A549 (cell line): Measurements from ENCODE around the gene BANP.
"Not testable (repeated sequence)": the region's sequence is repeated elsewhere in the genome, so short reads cannot be mapped to it uniquely, and the experiment has no call there.

Experiments used
- CEBPB ChIP-seq, 2 experiments: fragments of >200 bp in 1 of 2; sonication (Bioruptor Twin) in 1 of 2; formaldehyde crosslinking in 1 of 2; IDR thresholded peaks; 2 replicates each; pipeline ENCODE4 v1.6.1; 2012 to 2016
- CHD2 ChIP-seq: fragments of 150-350 bp; IDR thresholded peaks from 2 replicates; pipeline ENCODE4 v1.6.1; 2014; ENCODE audit warnings: low read length; ENCODE audit not compliant: partially characterized antibody
- CHD4 ChIP-seq: fragments of 200-600 bp; sonication (generic); IDR thresholded peaks from 2 replicates; pipeline ENCODE4 v1.6.1; 2016; ENCODE audit warnings: antibody characterized with exemption, mild to moderate bottlenecking, borderline replicate concordance
- EP300 ChIP-seq, 2 experiments: fragments of >200 bp; sonication (Bioruptor Twin); formaldehyde crosslinking; IDR thresholded peaks; 2 replicates in 1 of 2; 3 replicates in 1 of 2; pipeline ENCODE4 v1.6.1; 2016 to 2017
- ESRRA ChIP-seq: fragments of 150-350 bp; IDR thresholded peaks from 2 replicates; pipeline ENCODE4 v1.6.1; 2014; ENCODE audit warnings: mild to moderate bottlenecking, low read length, borderline replicate concordance
- FOSL2 ChIP-seq, 2 experiments: fragments of 450-650 bp in 1 of 2; fragments of >200 bp in 1 of 2; sonication (Bioruptor Twin) in 1 of 2; formaldehyde crosslinking; IDR thresholded peaks; 2 replicates each; pipeline versions ENCODE4 v1.5.0 to v1.6.1; 2016 to 2020; ENCODE audit warnings: mild to moderate bottlenecking in 1 of 2, moderate library complexity in 1 of 2
- HDAC2 ChIP-seq: fragments of 200-600 bp; sonication (generic); IDR thresholded peaks from 2 replicates; pipeline ENCODE4 v1.6.1; 2016
- HOXA7 ChIP-seq: fragments of 250-450 bp; sonication (Bioruptor Pico); IDR thresholded peaks from 2 replicates; pipeline ENCODE4 v1.5.0; 2020; ENCODE audit warnings: mild to moderate bottlenecking, moderate library complexity
- POLR2A ChIP-seq: IDR thresholded peaks from 2 replicates; pipeline ENCODE4 v1.6.1; 2012; ENCODE audit warnings: mild to moderate bottlenecking, low read length
- SMC3 ChIP-seq: fragments of >200 bp; sonication (Bioruptor Twin); formaldehyde crosslinking; IDR thresholded peaks from 3 replicates; pipeline ENCODE4 v1.6.1; 2018; ENCODE audit warnings: inconsistent platforms
- TF ChIP-seq, protein P1 (sequence below): fragments of >200 bp; sonication (Bioruptor Twin); formaldehyde crosslinking; IDR thresholded peaks from 3 replicates; pipeline ENCODE4 v1.5.1; 2016
- TF ChIP-seq, protein P2 (sequence below): fragments of >200 bp; sonication (Bioruptor Twin); formaldehyde crosslinking; IDR thresholded peaks from 3 replicates; pipeline ENCODE4 v1.6.1; 2016

DNA sequence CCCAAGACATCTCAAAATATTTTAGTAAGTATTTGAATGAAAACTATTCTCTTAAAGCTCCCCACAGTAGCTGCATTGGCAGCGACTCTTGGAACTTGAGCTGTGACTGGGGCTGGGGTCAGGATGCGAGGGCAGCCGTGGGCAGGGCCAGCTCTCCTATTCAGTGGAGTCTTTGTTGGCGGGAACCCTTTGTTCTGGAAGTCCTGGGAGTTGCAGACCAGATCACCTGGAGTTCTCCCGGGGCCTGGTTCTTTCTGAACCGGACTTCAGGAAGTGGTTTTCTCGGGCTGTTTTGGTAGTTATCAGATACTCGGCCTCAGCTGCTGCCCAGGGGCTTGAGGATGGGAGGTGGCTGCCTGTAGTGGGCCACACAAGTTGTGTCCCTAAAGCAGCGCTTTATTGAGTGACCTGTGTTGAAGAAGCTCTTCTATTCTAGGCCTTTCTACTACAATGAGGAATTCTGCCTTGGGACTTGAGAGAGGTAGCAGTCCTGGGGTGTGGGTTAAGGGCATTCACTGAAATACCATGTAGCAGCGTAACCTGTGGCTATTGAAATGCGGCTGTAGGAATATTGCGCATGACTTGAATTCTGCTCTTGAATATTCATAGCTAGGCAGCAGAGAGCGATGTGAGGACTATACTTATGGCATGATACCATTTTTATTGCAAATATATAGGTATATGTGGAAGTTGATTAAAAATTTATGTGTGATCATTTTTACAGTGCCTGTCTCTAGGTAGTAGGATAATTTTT lies 77.1 kb downstream of the BANP start:
- TF ChIP-seq, protein P1, sequence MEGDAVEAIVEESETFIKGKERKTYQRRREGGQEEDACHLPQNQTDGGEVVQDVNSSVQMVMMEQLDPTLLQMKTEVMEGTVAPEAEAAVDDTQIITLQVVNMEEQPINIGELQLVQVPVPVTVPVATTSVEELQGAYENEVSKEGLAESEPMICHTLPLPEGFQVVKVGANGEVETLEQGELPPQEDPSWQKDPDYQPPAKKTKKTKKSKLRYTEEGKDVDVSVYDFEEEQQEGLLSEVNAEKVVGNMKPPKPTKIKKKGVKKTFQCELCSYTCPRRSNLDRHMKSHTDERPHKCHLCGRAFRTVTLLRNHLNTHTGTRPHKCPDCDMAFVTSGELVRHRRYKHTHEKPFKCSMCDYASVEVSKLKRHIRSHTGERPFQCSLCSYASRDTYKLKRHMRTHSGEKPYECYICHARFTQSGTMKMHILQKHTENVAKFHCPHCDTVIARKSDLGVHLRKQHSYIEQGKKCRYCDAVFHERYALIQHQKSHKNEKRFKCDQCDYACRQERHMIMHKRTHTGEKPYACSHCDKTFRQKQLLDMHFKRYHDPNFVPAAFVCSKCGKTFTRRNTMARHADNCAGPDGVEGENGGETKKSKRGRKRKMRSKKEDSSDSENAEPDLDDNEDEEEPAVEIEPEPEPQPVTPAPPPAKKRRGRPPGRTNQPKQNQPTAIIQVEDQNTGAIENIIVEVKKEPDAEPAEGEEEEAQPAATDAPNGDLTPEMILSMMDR = not testable (repeated sequence)
- TF ChIP-seq HDAC2; CHD2; SMC3; CHD4; POLR2A; CEBPB (IDR thresholded peaks at IDR 0.05); ESRRA; FOSL2 (IDR thresholded peaks at IDR 0.05); FOSL2 (CRISPR knock-in tag; IDR thresholded peaks at IDR 0.05); HOXA7 (CRISPR knock-in tag); EP300 (IDR thresholded peaks at IDR 0.05): not testable (repeated sequence)
- TF ChIP-seq, protein P2, sequence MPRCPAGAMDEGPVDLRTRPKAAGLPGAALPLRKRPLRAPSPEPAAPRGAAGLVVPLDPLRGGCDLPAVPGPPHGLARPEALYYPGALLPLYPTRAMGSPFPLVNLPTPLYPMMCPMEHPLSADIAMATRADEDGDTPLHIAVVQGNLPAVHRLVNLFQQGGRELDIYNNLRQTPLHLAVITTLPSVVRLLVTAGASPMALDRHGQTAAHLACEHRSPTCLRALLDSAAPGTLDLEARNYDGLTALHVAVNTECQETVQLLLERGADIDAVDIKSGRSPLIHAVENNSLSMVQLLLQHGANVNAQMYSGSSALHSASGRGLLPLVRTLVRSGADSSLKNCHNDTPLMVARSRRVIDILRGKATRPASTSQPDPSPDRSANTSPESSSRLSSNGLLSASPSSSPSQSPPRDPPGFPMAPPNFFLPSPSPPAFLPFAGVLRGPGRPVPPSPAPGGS = not testable (repeated sequence)
